Sigmoid colon (tissue), 7 donors: Measurements from ENCODE around the gene HCN2. TPM values are rescaled to one million over a fixed set of nuclear protein-coding genes. Genes with fewer than 3 reads are reported as not detected.

ENCODE experiments used
- DNase-seq: peaks from one replicate; pipeline ENCODE4 v3.0.0-alpha.2; 2019
- H3K27ac ChIP-seq, 4 donors: fragments of 200-600 bp; sonication (generic); one replicate each; pipeline ENCODE4 v1.5.1; 2016 to 2019; ENCODE audit warnings: mild to moderate bottlenecking in 1 of 4
- H3K27me3 ChIP-seq, 3 donors: fragments of 200-600 bp; sonication (generic); one replicate each; pipeline ENCODE4 v1.5.1; 2019; ENCODE audit warnings: mild to moderate bottlenecking in 1 of 3
- H3K36me3 ChIP-seq, 4 donors: fragments of 200-600 bp; sonication (generic); one replicate each; pipeline ENCODE4 v1.5.1; 2016 to 2019
- H3K4me1 ChIP-seq, 4 donors: fragments of 200-600 bp; sonication (generic); one replicate each; pipeline ENCODE4 v1.5.1; 2017 to 2019
- H3K4me3 ChIP-seq, 4 donors: fragments of 200-600 bp; sonication (generic); one replicate each; pipeline ENCODE4 v1.5.1; 2017 to 2019; ENCODE audit warnings: mild to moderate bottlenecking in 2 of 4, moderate library complexity in 1 of 4
- H3K9me3 ChIP-seq, 4 donors: fragments of 200-600 bp in 3 of 4; sonication (generic) in 3 of 4; one replicate each; pipeline versions ENCODE4 v1.5.1 to v1.6.1; 2013 to 2019
- CTCF ChIP-seq, 4 experiments: fragments of 450-650 bp in 3 of 4; fragments of 200-600 bp in 1 of 4; IDR thresholded peaks; one replicate each; pipeline ENCODE4 v1.5.1; 2016 to 2019; ENCODE audit warnings: antibody characterized with exemption in 4 of 4, mild to moderate bottlenecking in 3 of 4, moderate library complexity in 2 of 4
- EP300 ChIP-seq, 4 donors: sonication (generic); formaldehyde crosslinking; IDR thresholded peaks; one replicate each; pipeline ENCODE4 v1.6.1; 2017; ENCODE audit warnings: antibody characterized with exemption in 4 of 4
- POLR2A ChIP-seq, 2 donors: fragments of 450-650 bp; IDR thresholded peaks; one replicate each; pipeline ENCODE4 v1.6.1; 2016; ENCODE audit warnings: antibody characterized with exemption in 2 of 2, mild to moderate bottlenecking in 2 of 2, moderate library complexity in 2 of 2
- POLR2AphosphoS5 ChIP-seq, 4 donors: sonication (generic); formaldehyde crosslinking; IDR thresholded peaks; one replicate each; pipeline ENCODE4 v1.6.1; 2017; ENCODE audit warnings: antibody characterized with exemption in 4 of 4
- WGBS, 2 donors: extraction: QIAGEN DNeasy Blood & Tissue Kit; methylation state at CpG; one replicate each; pipeline ENCODE4 v1.1.7; 2013; 5-methylcytosine and 5-hydroxymethylcytosine counted together
- intact Hi-C: fragments of 100-400 bp; cut with DNase I; formaldehyde crosslinking; loops from one replicate; pipeline ENCODE4 v1.15.1; 2023
- polyA plus RNA-seq, 3 donors: library from polyadenylated mRNA; stranded (reverse); fragments of 200-250 nt; gene quantifications; one replicate each; pipeline ENCODE4 v1.2.3, GENCODE V29; 2013
- total RNA-seq, 4 donors: library from RNA; depleted of rRNA; stranded (reverse); fragments of >200 nt; gene quantifications; one replicate each; pipeline ENCODE4 v1.1.0, GENCODE V29; 2016
- donor health status: healthy with polysubstance abuse.
- donor health status: Bipolar disorder and iron deficiency.
- donor health status: healthy.

The HCN2 gene
- total and polyA plus RNA-seq, 7 donors: 0.23 to 0.55 (median 0.39) TPM; not detected in 2

DNA sequence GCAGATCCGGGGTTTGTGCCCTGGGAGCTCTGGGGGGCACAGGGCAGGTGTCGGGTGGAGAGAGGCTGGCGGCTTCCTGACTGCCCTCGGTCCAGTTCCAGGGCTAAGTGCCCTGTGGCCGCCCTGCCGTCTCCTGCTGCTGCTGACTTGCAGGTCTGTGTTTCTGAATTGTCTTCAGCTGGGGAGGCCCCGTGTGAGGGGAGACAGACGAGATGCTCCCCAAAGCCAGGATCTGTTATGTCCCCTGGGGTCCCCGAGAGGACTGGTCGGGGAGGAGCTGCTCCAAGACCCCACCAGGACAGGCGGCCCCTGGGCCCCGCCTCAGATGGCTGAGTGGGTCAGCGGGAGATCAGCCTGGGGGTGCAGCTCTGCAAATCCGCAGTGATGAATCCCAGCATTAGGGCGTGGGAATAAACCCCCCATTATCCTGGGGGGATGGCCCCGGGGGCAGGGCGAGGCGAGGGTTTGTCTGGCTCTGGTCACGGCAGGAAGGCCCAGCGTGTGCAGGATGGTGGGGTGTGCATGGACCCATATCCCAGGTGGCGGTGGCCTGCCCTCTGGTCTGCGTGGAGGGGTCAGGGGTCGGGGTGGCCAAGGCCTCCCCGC, 4.7 kb downstream of the HCN2 start:
- no peak overlapping the region for H3K4me3 ChIP-seq
- H3K9me3 ChIP-seq: no peaks in the 10 kb centered on the region
- no peak for DNase-seq
- no peak overlapping the region for H3K27ac ChIP-seq
- TF ChIP-seq CTCF (IDR thresholded peaks at IDR 0.05) (no peak), POLR2A (IDR thresholded peaks at IDR 0.05) (no peak), EP300 (IDR thresholded peaks at IDR 0.05) (no peak), POLR2AphosphoS5 (IDR thresholded peaks at IDR 0.05) (no peak)
- no peaks in the 10 kb centered on the region for H3K36me3 ChIP-seq
- intact Hi-C loops: no loop called here
- 65 to 78% methylated on average over 24 of the region's 24 CpGs for WGBS, 2 donors
- H3K27me3 ChIP-seq: peaks cover 20 to 40% (median 22%) of the 10 kb centered on the region in 3 donors
- H3K4me1 ChIP-seq: peaks cover 0 to 13% (median 9%) of the 10 kb centered on the region in 4 donors

DNA sequence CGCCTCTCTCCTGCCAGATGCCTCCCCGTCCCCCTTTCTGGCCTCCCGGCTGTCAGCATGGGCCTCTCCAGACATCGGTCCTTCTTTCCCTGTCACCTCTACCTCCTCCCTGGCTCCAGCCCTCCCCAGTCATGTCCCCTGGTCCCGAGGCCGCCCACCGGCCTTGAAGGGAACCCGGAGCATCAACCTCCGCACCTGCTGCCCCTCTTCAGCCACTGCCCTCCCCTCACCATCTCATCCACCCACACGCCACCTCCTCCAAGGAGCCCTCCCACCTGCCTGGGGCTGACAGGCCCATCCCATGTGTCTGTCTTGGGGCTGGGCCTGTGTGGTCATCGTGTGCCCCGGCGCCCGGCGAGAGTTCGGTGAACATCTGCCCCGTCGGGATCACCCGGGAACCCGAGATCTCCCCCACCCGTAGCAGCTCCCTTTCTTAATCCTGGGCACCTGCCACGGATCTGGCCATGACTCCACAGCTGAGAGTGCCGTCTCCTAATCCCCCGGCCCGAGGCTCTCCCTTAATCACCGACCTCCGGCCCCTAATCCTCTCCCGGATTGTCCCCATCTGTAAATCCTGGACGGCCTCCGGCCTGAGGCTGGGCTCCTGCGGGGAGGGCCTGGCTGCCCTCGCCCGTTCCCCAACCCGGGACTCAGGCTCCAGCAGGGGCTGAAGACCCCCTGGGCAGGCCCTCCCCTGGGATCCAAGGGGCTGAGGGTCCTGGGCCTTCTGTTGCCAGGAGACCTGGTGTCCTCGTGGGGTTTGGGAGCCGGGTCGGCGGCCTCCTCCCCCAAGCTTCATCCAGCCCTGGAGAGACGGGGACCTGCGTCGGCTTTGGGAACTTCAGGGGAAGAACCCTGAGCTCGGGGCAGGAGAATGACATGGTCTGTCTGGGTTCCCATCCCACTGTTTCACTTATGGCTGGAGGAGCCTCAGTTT, 5.9 kb downstream of the HCN2 start:
- 69 to 75% methylated on average over 42 of the region's 42 CpGs for WGBS, 2 donors
- no peak overlapping the region for H3K4me3 ChIP-seq
- H3K4me1 ChIP-seq: peaks cover 0 to 7% (median 3%) of the 10 kb centered on the region in 4 donors
- TF ChIP-seq EP300 (IDR thresholded peaks at IDR 0.05): no peak
- TF ChIP-seq CTCF (IDR thresholded peaks at IDR 0.05): no peak
- TF ChIP-seq POLR2A (IDR thresholded peaks at IDR 0.05): no peak
- no peak for TF ChIP-seq POLR2AphosphoS5 (IDR thresholded peaks at IDR 0.05)
- no peak for DNase-seq
- no peaks in the 10 kb centered on the region for H3K9me3 ChIP-seq
- peaks cover 15 to 34% (median 18%) of the 10 kb centered on the region in 3 donors for H3K27me3 ChIP-seq
- no peaks in the 10 kb centered on the region for H3K36me3 ChIP-seq
- intact Hi-C loops: no loop called here
- H3K27ac ChIP-seq: no peak overlapping the region

- Histone ChIP-seq H3K9me3 (no peaks in the 10 kb centered on the region), H3K36me3 (no peaks in the 10 kb centered on the region), H3K27me3 (peaks cover 8 to 27% (median 11%) of the 10 kb centered on the region in 3 donors), H3K27ac (no peak overlapping the region), H3K4me3 (no peak overlapping the region), H3K4me1 (peaks cover 0 to under 1% (median 0%) of the 10 kb centered on the region in 4 donors)
- intact Hi-C loops: no loop called here
- no peak for TF ChIP-seq EP300 (IDR thresholded peaks at IDR 0.05)
- no peak for TF ChIP-seq POLR2AphosphoS5 (IDR thresholded peaks at IDR 0.05)
- no peak for TF ChIP-seq POLR2A (IDR thresholded peaks at IDR 0.05)
- no peak for TF ChIP-seq CTCF (IDR thresholded peaks at IDR 0.05)
- no peak for DNase-seq
- 82 to 89% methylated on average over 16 of the region's 16 CpGs for WGBS, 2 donors
Observed at GRCh38 chr19:596263-596655, 6.6 kb downstream of the HCN2 start.

- no peak overlapping the region for H3K4me3 ChIP-seq
- intact Hi-C loops: no loop called here
- DNase-seq: no peak
- no peak overlapping the region for H3K27ac ChIP-seq
- WGBS, 2 donors: 65 to 76% methylated on average over 18 of the region's 18 CpGs
- TF ChIP-seq EP300 (IDR thresholded peaks at IDR 0.05) (no peak), POLR2A (IDR thresholded peaks at IDR 0.05) (no peak), POLR2AphosphoS5 (IDR thresholded peaks at IDR 0.05) (no peak), CTCF (IDR thresholded peaks at IDR 0.05) (no peak)
- no peaks in the 10 kb centered on the region for H3K4me1 ChIP-seq
- no peaks in the 10 kb centered on the region for H3K36me3 ChIP-seq
- H3K9me3 ChIP-seq: no peaks in the 10 kb centered on the region
- H3K27me3 ChIP-seq: peaks cover 0 to 13% (median 0%) of the 10 kb centered on the region in 3 donors
Observed at GRCh38 chr19:597406-598315, 8.0 kb downstream of the HCN2 start.
